Right atrium auricular region (tissue), 2 donors: ENCODE measurements around the gene COPZ2. TPM values are rescaled to one million over a fixed set of nuclear protein-coding genes. Genes with fewer than 3 reads are reported as not detected.
A peak's percentile ranks its signal among the peaks of the same experiment; 100 is the strongest.

ENCODE experiments used
- DNase-seq: peaks from one replicate; pipeline ENCODE4 v3.0.0-alpha.2; 2019; ENCODE audit warnings: low spot score
- H3K27ac ChIP-seq, 2 donors: fragments of 200-600 bp; sonication (generic); 1 replicate in 1 of 2; 2 replicates in 1 of 2; pipeline ENCODE4 v1.5.1; 2016 to 2019
- H3K27me3 ChIP-seq, 2 donors: fragments of 200-600 bp; sonication (generic); one replicate each; pipeline versions ENCODE4 v1.5.1 to v1.6.0; 2017 to 2019
- H3K36me3 ChIP-seq: fragments of 200-600 bp; sonication (generic); one replicate; pipeline ENCODE4 v1.5.1; 2016
- H3K4me1 ChIP-seq, 2 donors: fragments of 200-600 bp; sonication (generic); one replicate each; pipeline versions ENCODE4 v1.5.1 to v1.6.0; 2017 to 2019
- H3K4me3 ChIP-seq, 2 donors: fragments of 200-600 bp; sonication (generic); 1 replicate in 1 of 2; 2 replicates in 1 of 2; pipeline ENCODE4 v1.5.1; 2017 to 2019; ENCODE audit warnings: mild to moderate bottlenecking in 1 of 2, moderate library complexity in 1 of 2
- H3K9me3 ChIP-seq, 2 donors: fragments of 200-600 bp; sonication (generic); one replicate each; pipeline ENCODE4 v1.5.1; 2019
- CTCF ChIP-seq, 2 donors: fragments of 200-600 bp; sonication (generic); IDR thresholded peaks; one replicate each; pipeline ENCODE4 v1.5.1; 2019; ENCODE audit warnings: antibody characterized with exemption in 2 of 2
- total RNA-seq, 2 donors: library from RNA; depleted of rRNA; stranded (reverse); fragments of >200 nt; gene quantifications; one replicate each; pipeline ENCODE4 v1.1.0, GENCODE V29; 2016

COPZ2 gene
- total RNA-seq, 2 donors from 2014 or later = 43.5 to 48.1 TPM

DNA sequence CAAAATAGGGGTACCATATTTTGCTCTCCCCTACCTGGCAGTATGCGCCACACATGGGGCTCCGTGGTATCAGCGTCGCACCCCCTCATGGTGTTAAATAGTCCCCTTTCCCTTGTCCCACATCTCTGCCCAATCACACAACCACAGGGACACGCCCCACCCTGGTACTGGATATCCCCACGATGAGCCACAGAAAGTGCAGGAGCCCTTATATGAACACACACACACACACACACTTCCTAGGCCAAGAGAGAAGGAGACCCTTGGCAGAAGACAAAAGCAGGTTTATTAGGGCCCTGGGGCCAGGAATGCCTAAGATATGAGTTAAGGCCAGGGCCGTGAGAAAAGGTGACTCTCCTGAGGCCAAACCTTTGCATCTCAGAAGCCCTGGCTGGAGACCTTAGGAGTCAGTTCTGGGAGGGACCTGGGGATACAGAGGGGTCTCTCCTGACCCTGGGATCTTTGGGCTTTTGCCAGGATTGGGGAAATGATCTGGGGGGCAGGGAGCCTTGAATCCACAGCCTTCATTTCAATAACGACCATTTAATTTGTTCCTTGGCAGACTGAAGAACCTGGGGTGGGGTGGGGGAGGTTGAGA lies 11.6 kb downstream of the COPZ2 start:
- H3K4me3 ChIP-seq = peak overlapping the region in 1 of 2 donors; percentile 60
- H3K4me1 ChIP-seq = peaks cover 0 to 48% of the 10 kb centered on the region in 2 donors
- H3K27ac ChIP-seq = peak overlapping the region; percentile 71
- H3K9me3 ChIP-seq = no peaks in the 10 kb centered on the region
- no peaks in the 10 kb centered on the region for H3K36me3 ChIP-seq
- no peaks in the 10 kb centered on the region for H3K27me3 ChIP-seq
- TF ChIP-seq CTCF (IDR thresholded peaks at IDR 0.05) = no peak
- no peak for DNase-seq

DNA sequence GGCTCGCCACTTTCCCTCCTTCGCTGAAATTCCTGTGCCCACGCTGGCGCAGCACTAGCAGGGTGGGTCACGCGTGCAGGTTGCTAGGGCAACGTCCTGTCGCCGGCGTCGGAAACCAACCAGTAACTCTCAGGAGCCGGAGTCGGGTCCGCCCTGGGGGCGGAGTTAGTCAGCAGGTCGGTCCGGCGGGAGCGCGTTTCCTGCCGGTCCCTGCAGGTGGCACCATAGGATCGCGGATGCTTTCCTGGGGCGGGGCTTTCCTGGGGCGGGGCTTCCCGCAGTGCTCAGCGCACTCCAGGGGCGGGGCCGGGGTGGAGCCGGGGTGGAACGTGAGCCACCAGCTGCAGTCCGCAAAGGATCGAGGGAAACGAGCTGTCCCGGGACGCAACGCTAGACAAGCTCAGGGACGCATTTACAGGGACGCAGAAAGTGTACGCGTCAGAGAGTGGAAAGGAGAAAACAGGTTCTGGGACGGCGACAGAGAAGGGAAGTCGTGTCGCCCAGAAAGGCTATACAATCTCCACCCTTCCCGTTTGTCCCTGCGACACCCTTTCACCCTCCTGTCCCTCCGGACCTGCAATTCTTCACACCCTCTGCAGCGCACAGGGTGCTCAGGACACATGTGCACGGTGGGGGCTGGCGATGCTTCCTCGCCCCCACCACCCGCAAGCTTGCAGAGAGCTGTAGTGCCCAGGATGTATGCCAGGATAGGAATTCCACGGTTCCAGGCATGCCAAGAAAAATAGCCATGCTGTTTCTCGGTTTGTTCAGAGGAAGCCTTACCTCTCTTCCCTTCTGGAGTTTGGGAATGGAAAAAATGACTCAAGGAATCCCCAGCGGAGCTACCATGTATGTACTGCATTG lies 12.3 kb downstream of the COPZ2 start:
- Histone ChIP-seq H3K27me3 (no peaks in the 10 kb centered on the region), H3K4me3 (peak overlapping the region; percentile 28 to 60), H3K4me1 (peaks cover 0 to 41% of the 10 kb centered on the region in 2 donors), H3K36me3 (no peaks in the 10 kb centered on the region), H3K27ac (peak overlapping the region; percentile 84 to 88), H3K9me3 (no peaks in the 10 kb centered on the region)
- TF ChIP-seq CTCF (IDR thresholded peaks at IDR 0.05) = peak; percentile 78 to 93
- peak; percentile 98 for DNase-seq

GRCh38 chr17:48024149-48025039 lies 13.2 kb downstream of the COPZ2 start:
- DNase-seq = no peak
- peaks cover 0 to 41% of the 10 kb centered on the region in 2 donors for H3K4me1 ChIP-seq

DNA sequence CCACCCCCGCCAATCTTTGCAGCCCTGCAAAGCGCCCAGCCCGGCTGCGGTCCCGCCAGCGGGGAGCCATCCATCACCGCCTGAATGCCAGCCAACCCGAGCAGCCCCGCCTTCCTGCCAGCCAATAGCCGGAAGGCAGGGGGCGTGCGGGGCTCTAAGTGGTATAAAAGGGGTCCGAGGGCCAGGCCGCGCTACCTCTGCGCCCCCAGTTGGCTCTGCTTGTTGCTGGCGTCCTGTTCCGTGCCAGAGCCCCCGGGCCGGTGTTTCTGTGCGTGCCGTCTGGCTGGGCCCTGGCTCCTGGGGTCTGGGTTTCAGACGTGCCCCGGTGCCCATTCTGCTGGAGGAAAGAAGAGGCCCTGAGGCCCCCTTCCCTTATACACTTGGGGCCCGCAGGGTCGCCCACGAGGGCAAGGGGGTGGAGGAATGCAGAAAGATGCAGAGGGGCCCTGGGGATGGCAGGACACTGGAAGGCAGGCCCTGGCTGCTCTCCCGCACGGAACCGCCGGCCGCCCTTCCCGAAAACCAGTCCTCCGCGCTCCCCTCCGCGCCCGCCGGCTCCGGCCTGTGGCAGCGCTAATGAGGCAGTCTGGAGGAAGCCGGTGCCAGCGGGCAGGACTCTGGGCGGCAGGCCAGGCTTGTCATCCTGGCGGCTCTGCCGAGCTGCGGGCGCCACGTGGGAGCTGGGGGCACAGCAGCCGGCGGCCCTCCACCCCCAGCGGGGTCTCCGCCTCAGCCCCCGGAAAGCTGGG lies 14.0 kb downstream of the COPZ2 start:
- H3K4me1 ChIP-seq = peaks cover 0 to 41% of the 10 kb centered on the region in 2 donors
- H3K27ac ChIP-seq = peak overlapping the region; percentile 84 to 88
- no peak for TF ChIP-seq CTCF (IDR thresholded peaks at IDR 0.05)
- no peaks in the 10 kb centered on the region for H3K36me3 ChIP-seq
- DNase-seq = peak; percentile 80
- peak overlapping the region; percentile 33 to 60 for H3K4me3 ChIP-seq
- H3K9me3 ChIP-seq = no peaks in the 10 kb centered on the region
- no peaks in the 10 kb centered on the region for H3K27me3 ChIP-seq

More at GRCh38 chr17:48024149-48025039, 13.2 kb downstream of the COPZ2 start:
- Histone ChIP-seq H3K9me3 (no peaks in the 10 kb centered on the region), H3K27ac (peak overlapping the region; percentile 84 to 88), H3K4me3 (peak overlapping the region; percentile 33 to 60), H3K36me3 (no peaks in the 10 kb centered on the region), H3K27me3 (no peaks in the 10 kb centered on the region)
- no peak for TF ChIP-seq CTCF (IDR thresholded peaks at IDR 0.05)

DNA sequence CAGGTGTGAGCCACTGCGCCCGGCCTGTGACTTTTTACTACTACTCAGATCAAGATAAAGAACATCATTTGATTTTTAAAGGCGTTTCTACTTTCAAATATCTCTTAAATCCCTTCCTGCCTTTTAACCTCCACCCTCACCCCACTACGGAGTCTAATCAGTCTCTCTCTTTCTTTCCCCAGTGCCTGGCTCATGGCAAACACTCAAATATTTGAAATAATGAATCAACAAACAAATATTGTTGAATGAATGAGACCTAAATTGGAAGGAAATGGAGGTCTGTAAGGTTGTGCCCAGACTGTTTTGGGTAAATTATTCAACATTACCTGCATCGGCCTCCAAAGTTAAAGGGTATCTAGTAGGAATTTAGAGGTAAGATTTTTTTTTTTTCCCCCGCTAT lies 14.7 kb downstream of the COPZ2 start:
- Histone ChIP-seq H3K4me3 (peak overlapping the region in 1 of 2 donors; percentile 60), H3K9me3 (no peaks in the 10 kb centered on the region), H3K27me3 (no peaks in the 10 kb centered on the region), H3K27ac (peak overlapping the region in 1 of 2 donors; percentile 88), H3K36me3 (no peaks in the 10 kb centered on the region), H3K4me1 (peaks cover 0 to 41% of the 10 kb centered on the region in 2 donors)
- no peak for DNase-seq
- no peak for TF ChIP-seq CTCF (IDR thresholded peaks at IDR 0.05)
